NCI-H2029 (cell line): ENCODE measurements around the gene HECTD3.

Source experiments
- DNase-seq: peaks from one replicate; lab custom pipeline; 2025; lab: John Stamatoyannopoulos, UW

HECTD3 gene

DNA sequence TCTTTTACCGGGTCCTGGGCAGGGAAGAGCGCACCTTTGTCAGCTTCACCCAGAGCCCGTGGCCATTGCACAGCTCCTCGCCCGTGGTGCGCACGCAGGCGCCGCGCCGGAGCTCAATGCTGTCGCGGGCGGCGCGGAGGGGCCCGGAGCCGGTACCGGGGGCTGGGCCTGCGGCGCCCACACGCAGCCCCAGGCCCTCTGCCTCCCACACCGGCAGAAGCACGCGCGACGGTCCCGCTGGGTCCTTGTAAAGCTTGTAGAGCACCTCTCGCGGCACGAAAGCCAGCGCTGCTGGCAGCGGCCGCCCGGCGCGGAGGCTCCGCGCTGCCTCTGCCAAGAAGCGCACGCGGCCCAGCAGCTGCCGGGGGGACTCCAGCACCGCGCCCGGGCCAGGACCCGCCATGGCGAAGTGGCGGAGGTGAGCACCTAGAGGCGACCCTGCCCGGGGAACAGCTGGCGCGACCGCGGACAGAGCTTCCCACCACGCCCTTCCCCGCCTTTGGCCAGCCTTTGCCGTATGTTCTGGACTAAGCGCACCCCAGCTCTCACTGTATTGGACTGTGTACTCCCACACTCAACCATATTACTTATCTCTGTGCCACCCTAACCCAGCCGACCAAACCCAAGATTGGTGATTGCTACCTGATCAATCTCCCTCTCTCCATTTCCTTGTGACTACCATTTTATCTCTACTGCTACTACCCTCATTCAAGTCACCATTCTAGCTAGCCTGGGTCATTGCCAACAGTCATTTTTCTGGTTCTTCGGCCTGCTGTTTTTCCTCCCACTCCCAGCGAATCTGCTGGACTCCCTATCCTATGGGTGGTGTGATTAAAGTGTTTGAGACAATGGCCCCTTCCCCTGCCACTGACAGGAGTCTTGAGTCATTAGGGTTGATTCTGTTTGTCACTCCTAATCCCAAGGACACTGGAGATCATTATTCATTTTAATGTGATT lies at the start of gene HECTD3:
Gene HECTD3, minus strand, starts transcription at position 470 of the 957 bp plus-strand sequence. Its CDS starts 67 bp downstream, at position 403.
- DNase-seq = peak; percentile 90

DNA sequence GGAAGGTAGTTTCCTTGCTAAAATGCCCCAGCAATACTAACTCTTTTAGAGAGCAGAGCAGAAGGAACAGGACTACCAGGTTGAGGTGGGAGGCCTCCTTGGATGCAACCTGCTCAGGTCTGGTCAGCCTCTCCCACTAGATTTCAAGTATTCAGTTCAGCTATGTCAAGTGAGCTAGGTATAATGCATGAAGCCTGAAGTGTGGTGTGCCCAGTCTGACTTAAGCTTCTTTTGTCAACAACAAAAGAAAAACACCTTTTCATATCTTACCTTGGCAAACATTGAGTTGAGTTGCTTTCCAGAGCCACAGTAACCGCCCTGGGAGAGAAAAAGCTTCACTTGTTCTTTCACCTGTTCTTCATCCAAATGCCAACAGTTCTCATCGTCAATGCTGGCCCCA lies 48.7 kb upstream of the HECTD3 start:
- no peak for DNase-seq

DNA sequence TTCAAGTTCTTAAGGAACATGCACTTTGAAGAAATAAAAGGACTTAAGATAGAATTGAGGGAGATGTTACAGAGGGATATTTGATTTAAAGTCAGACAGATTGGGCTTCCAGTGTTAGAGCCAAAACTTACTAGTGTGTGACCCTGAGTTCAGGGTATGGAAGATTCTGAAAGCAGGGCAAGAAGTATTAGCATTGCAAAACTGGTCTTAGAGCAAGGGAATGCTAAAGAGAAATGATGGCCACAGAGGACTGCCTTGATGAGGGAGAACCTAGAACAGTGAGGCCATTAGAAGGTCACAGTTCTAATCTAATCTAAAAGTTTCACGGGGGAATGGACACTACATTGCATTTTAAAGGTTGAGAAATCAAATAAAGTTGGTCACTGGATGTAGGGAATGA lies 46.4 kb upstream of the HECTD3 start:
- no peak for DNase-seq

DNA sequence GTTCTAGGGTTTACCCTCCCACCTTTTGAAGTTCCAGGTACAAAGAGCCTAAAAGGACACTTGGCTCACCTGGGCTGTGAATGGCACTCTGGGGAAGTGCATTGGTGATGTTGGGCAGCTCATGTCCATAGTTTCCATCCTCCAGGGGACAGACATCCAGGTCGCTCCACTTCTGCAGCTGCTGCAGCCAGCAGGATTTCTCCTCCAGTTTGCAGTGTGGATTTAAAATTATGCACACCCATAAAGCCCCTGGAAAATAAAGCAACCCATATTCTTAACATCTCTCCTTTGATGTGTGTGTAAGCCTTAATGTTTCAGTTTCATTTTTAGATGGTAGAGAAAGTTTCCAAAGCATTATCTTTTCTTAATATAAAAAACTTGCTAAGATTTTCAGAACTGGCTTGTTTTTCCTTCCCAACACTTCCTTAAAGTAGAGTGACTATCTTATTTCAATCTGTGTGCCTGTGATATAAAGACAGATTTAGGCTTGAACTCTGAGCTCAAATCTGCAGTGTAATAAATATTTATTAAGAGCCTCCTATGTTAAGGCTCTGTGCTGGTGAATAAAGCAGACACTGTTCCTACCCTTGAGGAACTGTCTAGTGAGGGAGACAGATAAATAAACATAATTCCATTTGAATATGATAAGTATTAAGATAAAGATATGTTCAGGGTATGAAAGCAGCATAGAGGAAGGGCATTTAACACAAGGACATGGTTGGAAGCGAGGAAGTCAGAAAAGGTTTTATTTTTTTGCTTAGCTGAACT lies 40.1 kb upstream of the HECTD3 start:
- DNase-seq = no peak

DNA sequence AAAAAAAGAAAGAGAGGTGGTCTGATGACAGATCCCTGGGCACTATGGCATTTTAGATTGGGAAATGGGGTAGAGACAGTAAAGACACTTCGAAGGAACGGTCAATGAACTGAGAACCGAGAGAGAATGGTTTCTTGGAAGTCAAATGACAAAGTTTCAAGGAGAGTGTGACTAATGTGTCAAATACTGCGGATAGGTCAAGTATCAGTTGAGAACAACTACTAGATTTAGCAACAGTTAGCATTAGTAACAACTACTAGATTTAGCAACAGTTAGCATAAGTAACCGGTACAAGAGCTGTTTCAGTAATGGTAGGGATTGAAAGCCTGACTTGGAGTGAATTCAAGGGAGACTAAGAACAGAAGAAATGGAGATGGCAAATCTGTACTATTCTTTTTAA lies 35.9 kb upstream of the HECTD3 start:
- DNase-seq = no peak

DNA sequence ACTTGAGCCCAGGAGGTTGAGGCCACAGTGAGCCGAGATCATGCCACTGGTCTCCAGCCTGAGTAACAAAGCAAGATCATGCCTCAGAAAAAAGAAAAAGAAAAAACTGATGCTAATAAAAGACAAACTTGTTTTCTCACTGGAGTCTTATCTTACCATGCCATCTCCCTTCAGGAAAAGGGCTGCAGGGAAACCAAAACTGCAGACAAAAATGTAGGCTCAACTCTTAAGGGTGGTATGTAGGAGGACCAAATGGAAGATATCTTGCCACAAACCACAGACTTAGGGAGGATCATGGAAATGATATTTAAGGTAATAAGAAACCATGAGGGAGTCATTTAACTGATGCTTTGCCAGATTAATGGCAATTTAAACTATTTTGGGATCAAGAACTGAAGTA lies 33.8 kb upstream of the HECTD3 start:
- no peak for DNase-seq

DNA sequence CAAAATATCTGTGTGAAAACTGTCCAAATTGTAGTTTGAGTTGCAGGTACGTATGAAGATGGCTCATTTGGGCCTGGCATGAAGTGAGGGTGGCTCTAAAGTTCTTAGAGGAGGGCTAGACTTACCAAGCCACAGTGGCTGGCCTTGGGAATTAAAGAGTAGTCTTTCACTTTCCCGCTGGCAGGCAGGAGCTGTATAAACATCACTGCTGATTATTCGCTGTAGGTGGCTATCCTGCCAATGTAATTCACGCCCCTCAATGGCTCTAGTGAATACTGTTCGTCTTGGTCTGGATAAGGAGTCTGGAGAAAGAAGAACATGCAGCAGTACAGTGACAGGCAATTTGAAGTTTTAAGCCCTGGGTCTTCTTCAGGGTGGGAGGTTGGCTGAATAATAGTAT lies 32.0 kb upstream of the HECTD3 start:
- DNase-seq = no peak

DNA sequence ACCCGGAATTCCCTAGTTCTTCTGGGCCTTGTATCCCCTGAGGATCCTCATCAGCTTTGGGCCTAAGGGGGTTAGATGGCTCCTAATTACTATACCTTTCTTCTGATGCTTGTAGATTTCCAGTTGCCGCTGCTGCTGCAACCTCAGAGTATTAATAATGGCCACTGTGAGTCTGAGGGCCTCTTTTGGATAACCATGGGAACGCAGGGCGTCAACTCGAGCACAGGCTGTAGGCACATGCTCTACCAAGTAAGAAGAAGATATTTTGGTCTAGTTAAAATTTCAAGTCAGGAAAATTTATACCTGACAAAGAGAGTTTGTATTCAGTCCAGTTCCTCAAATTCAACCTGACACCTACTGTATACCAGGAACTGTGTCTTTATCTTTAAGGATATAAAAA lies 29.2 kb upstream of the HECTD3 start:
- DNase-seq = no peak

DNA sequence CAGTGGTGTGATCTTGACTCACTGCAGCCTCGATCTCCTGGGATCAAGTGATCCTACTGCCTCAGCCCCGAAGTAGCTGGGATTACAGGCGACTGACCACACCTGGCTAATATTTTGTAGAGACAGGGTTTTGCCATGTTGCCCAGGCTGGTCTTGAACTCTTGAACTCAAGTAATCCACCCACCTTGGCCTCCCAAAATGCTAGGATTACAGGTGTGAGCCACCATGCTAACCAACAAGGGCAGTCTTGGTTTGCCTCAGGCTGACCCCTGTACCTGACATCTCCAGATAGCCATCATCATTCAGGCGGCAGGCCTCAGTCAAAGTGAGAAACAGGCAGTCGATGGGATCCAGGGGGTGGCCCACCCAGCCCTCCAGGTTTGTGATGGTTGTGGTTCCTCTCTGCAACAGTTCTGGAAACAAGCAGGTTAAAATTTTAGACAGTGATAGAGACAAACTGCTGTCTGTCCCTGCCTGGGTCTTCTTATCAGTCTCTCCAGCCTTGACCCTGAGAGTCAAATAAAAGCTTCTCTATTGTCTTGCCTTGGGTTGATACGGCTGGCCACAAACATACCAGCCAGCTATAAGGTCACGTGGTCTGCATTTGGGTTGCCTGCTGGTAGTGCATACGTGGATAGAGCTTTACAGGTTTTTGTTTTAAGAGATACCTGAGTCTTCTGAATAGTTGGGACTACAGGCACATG lies 27.7 kb upstream of the HECTD3 start:
- no peak for DNase-seq

DNA sequence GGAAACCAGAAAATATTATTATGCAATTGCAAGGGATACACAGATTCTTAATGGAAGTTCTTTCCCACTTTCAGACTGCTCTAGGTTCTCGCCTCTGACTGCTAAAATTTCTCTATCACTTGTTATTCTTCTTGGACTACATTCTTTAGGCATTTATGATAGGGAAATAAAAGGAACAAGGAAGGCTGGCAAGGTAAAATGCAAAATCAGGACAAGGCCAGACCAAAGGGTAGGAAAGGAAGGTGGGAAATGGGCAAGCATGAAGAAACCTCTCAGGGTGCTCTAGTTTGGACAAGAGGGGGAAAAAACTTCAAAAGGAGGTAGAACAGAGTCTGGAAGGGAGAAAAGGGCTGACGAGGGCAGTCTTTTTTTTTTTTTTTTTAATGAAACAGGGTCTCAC lies 27.1 kb upstream of the HECTD3 start:
- no peak for DNase-seq

DNA sequence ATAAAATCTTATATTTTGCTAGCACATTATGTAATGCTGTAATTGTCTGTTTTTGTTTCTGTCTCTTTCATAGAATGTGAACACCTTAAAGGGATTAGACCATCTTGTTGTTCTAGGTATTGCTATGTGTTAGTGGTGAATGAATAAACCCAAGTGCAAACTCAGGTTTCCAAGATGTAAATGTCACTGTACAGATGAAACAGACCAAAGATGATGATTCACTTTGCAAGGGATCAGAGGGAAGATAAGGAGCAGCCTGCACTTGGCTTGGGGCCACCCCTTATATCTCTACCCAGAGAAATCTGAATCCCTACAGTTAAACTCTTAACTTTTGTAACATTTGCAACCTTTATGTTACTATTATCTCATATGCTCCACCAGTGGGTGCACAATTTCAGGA lies 26.3 kb upstream of the HECTD3 start:
- DNase-seq = no peak

DNA sequence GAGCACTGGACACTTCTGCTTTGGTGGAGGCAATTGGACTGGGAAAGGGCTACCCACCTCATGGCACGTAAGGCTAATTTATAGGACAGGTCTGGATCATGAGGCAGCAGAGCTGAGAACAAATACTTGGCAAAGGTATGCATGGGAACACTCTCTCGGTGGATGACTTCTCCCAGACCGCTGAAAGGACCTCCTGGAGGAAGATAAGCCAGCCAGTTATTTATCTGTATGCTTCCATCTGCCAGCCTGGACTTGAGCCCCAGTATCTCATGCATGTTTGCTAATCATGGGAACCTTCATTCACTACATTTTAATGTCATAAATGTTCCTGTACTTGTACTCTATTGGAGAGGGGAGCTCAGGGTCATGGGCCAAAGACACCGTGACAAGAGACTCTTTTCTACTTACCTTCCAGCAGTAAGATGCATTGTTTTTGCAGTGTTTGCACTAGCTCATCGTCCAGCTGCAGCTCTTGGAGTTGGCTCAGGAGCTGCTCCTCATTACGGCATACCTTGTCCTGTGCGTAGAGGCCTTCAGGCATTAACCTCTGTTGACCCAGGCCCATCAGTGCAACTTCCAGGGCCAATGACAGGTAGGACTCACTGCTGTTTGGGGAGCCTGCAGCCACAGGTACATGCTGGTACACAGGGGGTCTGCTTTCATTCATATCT lies 24.6 kb upstream of the HECTD3 start:
- peak; percentile 72 for DNase-seq

DNA sequence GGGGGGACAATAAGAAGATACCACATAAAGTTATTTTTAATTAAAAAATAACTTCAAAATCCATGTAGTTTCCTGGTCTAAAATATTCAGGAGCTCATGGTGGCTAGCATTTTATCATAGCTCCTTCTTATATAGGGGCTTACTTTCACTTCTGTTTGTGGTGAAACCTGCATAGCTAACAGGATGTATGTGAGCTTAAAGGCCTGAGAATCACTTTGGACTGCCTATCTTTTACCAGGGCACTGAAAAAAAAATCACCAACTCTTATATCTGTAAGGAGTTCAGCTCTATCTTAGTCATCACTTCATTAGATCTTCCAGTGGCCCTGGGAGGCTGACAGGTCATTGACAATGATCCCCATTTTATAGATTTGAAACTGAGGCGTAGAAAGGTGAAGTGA lies 22.2 kb upstream of the HECTD3 start:
- no peak for DNase-seq

DNA sequence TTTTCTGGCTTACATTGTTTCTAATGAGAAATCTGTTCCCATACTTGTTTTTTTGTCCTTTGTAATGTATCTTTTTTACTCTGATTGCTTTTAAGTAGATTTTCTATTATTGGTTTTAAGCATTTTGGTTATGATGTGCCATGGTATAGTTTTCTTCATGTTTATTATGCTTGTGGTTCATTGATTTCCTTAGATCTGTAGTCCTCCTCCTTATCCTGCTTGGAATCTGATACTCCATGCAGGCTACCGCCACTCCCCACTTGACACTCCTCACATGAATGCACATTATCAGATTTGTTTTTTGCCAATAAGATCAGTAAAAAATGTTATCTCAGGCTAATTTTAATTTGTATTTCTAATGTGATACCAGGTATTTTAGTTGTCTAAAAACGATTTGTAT lies 21.7 kb upstream of the HECTD3 start:
- peak; percentile 20 for DNase-seq

DNA sequence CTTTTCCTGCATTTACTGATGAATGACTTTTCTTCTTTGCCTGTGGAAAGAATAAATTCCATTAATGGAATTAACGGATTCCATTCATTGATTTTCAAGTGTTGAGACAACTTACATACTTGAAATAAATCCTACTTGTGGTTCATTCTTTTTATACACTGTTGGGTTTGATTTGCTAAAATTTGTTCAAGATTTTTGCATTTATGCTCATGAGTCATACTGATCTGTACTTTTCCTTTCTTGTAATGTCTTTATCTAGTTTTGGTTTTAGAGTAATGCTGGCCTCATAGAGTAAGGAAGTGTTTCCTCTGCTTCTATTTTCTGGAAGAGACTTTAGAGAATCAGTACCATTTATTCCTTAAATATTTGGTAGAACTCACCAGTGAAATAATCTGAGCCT lies 15.3 kb upstream of the HECTD3 start:
- DNase-seq = no peak

DNA sequence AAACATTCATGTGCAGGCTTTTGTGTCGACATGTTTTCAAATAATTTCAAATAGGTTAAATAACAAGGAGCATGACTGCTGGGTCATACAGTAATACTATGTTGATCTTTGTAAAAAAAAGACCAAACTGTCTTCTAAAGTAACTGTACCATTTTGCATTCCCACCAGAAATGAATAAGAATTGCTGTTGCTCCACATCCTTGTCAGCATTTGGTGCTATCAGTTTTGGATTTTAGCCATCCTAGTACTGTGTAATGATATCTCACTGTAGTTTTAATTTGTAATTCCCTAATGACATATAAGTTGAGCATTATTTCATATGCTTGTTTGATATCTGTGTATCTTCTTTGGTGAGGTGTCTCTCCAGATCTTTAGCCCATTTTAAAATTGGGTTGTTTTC lies 12.5 kb upstream of the HECTD3 start:
- no peak for DNase-seq

DNA sequence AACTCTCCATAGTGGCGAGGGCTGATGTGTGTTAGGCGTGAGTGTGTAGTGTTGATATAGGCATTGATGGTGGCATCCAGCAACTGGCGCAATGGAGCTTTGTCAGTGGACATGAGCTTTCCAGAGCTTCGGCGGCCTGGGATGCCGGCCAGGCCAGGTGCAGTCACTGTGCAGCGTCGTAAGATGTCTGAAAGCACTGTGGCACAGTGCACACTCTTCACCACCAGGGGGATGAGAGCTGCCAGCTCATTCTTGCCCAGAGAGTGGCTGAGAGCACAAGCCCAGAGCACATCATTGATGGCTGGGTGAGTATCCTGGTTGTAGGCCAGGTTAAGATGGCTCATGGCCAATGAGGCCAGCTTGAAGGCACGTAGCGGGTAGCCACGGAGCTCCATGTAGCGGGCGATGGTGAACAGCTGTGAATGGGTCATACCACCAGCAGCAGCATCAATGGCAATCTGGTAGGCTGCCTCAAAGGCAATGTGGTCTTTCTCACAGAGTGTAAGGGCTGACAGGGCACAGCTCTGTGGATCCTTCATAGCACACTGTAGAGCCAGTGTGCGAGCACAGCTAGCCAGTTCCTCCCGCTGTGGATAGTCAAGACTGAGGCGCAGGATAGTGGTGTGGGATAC lies 7.6 kb upstream of the HECTD3 start:
- DNase-seq = peak; percentile 95

DNA sequence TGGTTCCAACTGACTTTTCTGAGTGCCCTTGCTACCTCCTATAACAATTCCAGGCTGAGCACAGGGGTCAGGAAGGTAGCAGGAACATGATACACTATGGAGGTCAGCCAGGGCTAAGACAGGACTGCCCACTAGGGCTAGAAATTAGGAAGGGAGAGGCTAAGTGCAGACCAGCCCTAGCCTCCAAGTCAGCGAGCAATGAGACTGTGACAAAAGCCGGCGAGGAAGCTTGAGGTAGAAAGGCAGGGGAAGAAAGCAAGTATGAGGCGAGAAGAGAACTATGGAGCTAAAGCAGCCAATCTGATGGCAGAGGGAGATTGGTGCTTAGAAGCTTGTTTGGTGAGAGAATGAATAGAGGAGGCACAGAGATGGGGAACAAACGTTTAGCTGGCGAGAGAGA lies 5.6 kb upstream of the HECTD3 start:
- no peak for DNase-seq

DNA sequence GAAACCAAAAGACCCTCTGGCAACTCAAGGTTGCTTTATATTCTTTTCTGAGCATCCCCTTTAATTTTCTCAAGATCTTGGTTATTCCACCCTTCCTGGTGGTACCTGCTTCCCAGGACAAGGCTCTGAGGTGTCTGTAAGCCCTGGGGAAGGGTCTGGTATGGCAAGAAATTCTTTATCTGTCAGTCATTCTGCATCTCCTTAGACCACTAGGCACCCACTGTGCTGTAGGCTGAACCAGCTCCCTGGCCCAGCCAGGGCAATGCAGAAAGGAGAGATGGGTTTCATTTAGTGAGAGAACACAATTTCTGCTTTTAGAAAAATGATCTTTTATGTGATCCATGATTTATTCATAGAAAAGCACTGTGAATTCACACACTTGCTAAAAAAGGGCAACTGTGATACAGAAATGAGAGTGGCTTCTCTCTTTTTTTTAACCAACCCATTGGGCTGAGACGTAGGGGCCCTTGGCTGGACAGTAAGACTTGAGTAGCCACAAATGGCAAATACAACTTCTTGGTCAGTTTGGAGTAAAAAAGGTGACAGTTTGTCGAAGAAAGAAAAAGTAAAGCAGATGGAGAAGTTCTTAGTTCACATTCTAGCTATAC lies 5.1 kb upstream of the HECTD3 start:
- DNase-seq = no peak

DNA sequence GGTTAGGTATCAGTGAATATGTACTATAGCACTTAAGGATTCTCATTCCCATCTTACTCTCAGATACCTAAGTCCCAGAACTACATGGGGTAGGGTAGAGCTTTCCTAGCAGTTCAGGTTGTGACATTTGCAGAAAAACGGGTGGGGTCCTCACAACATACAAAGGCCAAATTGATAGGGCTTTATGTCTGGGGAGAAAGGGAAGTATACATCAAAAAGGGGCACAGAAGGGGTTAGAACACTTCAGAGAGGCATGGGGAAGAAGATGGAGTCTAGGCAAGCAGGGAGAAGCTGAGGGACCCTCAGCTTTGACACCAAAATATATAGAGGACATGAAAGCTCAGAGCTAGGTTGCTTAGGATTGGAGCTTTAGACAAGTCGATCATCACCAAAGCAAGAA lies 4.6 kb upstream of the HECTD3 start:
- DNase-seq = no peak
